ENCODE data around the gene INHBA. TPM values are rescaled to one million over a fixed set of nuclear protein-coding genes. Genes with fewer than 3 reads are reported as not detected.

INHBA gene
- total RNA-seq, 1 donor from 2014 or later, result 5.0 TPM

DNA sequence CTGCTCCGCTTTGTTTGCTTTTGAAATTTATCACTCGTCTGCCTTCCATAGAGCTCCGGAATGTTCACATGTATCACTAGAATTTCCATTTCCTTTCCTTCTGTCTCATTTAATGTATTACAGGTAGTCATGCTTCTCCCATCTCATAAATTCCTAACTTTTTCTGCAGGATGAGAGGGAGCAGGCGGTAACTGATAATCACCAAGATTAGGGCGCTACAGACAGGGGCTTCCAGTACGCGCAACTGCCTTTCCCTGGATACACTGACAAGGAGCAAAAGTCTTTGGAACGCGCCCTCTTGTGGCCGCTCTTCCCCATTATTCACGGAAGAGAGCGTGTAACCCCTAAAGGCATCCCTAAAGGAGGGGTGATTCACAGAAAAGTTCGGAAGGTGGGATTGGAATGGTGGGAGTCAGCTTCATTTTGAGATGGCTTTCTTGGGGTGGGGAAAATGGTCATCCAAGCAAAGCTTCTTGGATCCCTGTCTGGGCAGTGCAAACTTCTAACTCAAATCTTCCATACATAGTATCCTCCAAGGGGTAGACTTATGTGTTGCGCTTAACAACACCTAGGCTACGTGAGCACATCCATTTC lies 6.5 kb downstream of the INHBA start:
- H3K36me3 ChIP-seq (ENCODE audit: control insufficient read depth, insufficient read depth, low read length), result peaks cover 1% of the 10 kb centered on the region
- TF ChIP-seq, protein P1, sequence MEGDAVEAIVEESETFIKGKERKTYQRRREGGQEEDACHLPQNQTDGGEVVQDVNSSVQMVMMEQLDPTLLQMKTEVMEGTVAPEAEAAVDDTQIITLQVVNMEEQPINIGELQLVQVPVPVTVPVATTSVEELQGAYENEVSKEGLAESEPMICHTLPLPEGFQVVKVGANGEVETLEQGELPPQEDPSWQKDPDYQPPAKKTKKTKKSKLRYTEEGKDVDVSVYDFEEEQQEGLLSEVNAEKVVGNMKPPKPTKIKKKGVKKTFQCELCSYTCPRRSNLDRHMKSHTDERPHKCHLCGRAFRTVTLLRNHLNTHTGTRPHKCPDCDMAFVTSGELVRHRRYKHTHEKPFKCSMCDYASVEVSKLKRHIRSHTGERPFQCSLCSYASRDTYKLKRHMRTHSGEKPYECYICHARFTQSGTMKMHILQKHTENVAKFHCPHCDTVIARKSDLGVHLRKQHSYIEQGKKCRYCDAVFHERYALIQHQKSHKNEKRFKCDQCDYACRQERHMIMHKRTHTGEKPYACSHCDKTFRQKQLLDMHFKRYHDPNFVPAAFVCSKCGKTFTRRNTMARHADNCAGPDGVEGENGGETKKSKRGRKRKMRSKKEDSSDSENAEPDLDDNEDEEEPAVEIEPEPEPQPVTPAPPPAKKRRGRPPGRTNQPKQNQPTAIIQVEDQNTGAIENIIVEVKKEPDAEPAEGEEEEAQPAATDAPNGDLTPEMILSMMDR (IDR thresholded peaks at IDR 0.05; ENCODE audit: insufficient read depth, low read length, severe bottlenecking), result peak; percentile 72
- no peaks in the 10 kb centered on the region for H3K27me3 ChIP-seq (ENCODE audit: control insufficient read depth, insufficient read depth, low read length)
- DNase-seq (ENCODE audit: low read depth) (peak; percentile 67), FAIRE-seq (no peak)
- no peak overlapping the region for H3K4me3 ChIP-seq (ENCODE audit: low read depth, low read length)

DNA sequence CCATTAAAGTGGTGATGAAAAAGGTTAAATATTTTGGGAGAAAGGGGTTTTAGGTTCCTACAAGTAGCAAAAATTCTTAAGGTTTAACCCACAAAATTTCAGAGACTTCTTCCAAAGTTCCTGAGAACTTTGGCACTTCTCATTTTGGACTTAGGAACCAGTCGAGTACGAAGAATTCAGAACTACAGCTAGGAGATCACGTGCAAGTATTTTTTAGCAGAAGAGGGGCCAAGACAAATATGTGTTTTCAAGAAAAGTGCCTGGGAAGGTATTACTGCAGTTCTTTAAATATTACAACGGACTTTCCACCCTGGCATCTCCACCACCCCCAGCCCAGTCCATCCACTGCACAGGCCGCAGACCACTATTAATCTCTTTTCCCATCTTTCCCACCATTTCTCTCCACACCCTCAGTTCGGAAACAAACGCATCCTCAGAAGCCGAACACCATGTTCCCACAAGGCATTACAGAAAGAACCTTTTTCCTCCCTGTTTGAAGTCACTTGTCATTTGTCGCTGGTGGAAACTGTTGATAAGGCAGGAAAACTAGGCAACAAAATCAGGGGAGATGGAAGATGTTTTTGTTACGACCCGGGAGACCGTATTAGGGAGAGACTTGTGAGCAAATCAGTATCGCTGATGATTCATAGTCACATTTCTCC lies 7.1 kb downstream of the INHBA start:
- no peak overlapping the region for H3K4me3 ChIP-seq (ENCODE audit: low read depth, low read length)
- DNase-seq (ENCODE audit: low read depth) (no peak), FAIRE-seq (no peak)
- H3K27me3 ChIP-seq (ENCODE audit: control insufficient read depth, insufficient read depth, low read length), result no peaks in the 10 kb centered on the region
- peaks cover 1% of the 10 kb centered on the region for H3K36me3 ChIP-seq (ENCODE audit: control insufficient read depth, insufficient read depth, low read length)
- TF ChIP-seq, protein P1 (IDR thresholded peaks at IDR 0.05; ENCODE audit: insufficient read depth, low read length, severe bottlenecking), result no peak

DNA sequence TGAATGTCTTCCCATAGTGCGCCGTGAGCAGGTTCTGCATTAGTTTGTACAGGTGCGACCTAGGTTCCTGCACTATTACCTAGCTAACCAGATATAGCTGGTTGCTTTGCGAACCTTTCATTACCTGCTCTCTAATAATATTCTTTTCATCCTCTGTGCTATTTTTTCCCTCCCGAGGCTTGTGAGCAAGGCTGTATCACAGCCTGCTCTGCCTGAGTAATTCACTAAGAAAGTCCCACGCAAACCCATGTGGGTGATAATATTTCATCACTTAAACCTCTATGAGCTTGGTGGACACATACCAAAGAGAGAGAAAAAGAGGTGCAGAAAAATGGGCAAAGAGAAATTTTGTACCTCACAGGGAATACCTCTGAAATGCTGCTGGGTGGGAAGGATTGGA lies 8.4 kb downstream of the INHBA start:
- TF ChIP-seq, protein P1 (IDR thresholded peaks at IDR 0.05; ENCODE audit: insufficient read depth, low read length, severe bottlenecking), result no peak
- peaks cover 3% of the 10 kb centered on the region for H3K36me3 ChIP-seq (ENCODE audit: control insufficient read depth, insufficient read depth, low read length)
- no peak overlapping the region for H3K4me3 ChIP-seq (ENCODE audit: low read depth, low read length)
- no peaks in the 10 kb centered on the region for H3K27me3 ChIP-seq (ENCODE audit: control insufficient read depth, insufficient read depth, low read length)
- DNase-seq (ENCODE audit: low read depth) (no peak), FAIRE-seq (no peak)

DNA sequence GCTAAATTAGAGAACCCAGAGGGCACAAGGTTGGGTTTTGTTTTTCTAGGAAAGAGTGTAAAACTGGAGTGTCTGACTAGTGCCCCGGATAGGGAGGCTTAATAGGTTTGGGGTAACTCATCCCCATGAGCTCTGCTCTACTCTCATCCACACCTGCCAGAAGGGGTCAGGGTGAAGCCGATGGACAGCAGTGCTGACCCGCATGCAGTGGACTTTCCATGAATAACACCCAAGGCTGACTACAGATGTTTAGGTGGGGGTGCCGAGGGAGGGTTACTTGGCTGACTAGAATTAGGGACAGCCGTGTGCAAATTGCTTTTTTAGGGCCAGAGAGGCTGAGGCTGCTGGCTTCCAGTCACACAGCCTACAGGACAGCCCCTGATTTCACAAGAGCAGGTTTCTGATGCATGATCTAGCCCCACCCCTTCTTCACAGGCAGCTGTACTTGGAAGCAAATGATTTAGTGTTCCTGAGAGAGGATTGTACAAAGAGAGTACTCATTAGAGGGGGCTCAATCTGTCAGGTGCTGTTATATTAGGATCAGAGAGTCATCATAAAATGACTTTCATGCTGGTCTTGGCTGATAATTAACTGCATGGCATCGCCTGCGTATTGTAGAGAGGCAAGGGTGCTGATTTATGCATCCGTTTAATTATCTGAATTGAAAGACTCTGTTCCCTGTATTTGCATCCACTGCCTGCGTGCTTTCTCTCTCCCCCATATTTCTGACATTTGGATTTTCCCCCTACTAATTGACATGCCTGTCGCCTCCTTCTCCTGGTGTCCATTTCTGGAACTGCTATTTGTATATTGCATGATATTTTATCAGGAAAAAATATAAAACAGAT lies 9.5 kb downstream of the INHBA start:
- no peak overlapping the region for H3K4me3 ChIP-seq (ENCODE audit: low read depth, low read length)
- FAIRE-seq, result no peak
- no peaks in the 10 kb centered on the region for H3K27me3 ChIP-seq (ENCODE audit: control insufficient read depth, insufficient read depth, low read length)
- peak; percentile 52 for DNase-seq (ENCODE audit: low read depth)
- TF ChIP-seq, protein P1 (IDR thresholded peaks at IDR 0.05; ENCODE audit: insufficient read depth, low read length, severe bottlenecking), result peak; percentile 19
- H3K36me3 ChIP-seq (ENCODE audit: control insufficient read depth, insufficient read depth, low read length), result peaks cover 3% of the 10 kb centered on the region

DNA sequence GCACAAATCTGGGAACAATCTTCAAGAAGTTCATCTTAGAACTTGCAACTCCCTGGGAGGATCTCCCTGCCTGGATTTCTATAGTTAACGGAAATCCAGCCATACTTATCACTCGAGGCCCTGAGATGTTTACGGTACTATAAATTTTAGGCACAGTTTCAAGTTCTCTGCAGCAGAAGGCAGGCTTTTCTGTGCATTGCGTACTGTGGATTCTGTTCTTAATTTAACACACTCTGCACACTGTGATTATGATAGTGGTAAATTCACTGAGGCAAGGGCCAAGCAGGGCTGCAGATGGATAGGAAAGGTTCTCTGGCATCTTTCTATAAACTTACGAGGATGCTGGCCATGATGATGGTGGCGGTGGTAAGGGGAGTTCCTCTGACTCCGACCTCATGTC lies 10.6 kb downstream of the INHBA start:
- TF ChIP-seq, protein P1 (IDR thresholded peaks at IDR 0.05; ENCODE audit: insufficient read depth, low read length, severe bottlenecking), result no peak
- peaks cover 3% of the 10 kb centered on the region for H3K36me3 ChIP-seq (ENCODE audit: control insufficient read depth, insufficient read depth, low read length)

More for the DNA sequence above, 10.6 kb downstream of the INHBA start:
- DNase-seq (ENCODE audit: low read depth) (no peak), FAIRE-seq (no peak)
- Histone ChIP-seq H3K4me3 (ENCODE audit: low read depth, low read length) (no peak overlapping the region), H3K27me3 (ENCODE audit: control insufficient read depth, insufficient read depth, low read length) (no peaks in the 10 kb centered on the region)

Measured in bronchial epithelial cell (primary cell).